Gastrocnemius medialis (tissue), 4 donors: ENCODE results near the gene SLC50A1.

Source experiments
- POLR2A ChIP-seq, 2 donors: fragments of 450-650 bp; IDR thresholded peaks; one replicate each; pipeline ENCODE4 v1.6.1; 2017; ENCODE audit warnings: antibody characterized with exemption in 2 of 2, mild to moderate bottlenecking in 2 of 2, moderate library complexity in 2 of 2
- TF ChIP-seq, protein P1 (sequence below), 5 experiments: fragments of 450-650 bp in 3 of 5; fragments of 200-600 bp in 2 of 5; sonication (generic) in 2 of 5; IDR thresholded peaks in 4 of 5; conservative IDR thresholded peaks in 1 of 5; 1 replicate in 4 of 5; 2 replicates in 1 of 5; pipeline ENCODE4 v1.5.1; 2016 to 2019; ENCODE audit warnings: antibody characterized with exemption in 5 of 5, mild to moderate bottlenecking in 3 of 5, moderate library complexity in 3 of 5

DNA sequence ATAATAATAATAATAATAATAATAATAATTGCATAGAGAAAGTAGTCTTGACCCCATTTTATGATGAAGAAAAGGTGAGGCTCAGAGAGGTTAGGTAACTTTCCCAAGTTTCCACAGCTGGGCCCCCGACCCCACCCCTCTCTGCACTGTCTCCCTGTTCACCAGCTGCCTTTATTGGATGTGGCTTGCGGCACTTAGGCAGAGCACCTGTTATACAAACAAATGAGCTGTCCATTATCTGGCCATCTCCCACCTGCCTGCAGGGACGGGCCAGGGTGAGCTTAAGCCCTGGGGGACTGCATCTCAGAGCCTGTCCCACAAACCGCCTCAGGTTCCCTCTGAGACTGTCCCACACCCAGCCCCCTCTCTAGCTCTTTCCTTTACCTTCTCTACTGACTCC lies 18.0 kb upstream of the SLC50A1 start:
- TF ChIP-seq POLR2A (IDR thresholded peaks at IDR 0.05): no peak
- TF ChIP-seq, protein P1, sequence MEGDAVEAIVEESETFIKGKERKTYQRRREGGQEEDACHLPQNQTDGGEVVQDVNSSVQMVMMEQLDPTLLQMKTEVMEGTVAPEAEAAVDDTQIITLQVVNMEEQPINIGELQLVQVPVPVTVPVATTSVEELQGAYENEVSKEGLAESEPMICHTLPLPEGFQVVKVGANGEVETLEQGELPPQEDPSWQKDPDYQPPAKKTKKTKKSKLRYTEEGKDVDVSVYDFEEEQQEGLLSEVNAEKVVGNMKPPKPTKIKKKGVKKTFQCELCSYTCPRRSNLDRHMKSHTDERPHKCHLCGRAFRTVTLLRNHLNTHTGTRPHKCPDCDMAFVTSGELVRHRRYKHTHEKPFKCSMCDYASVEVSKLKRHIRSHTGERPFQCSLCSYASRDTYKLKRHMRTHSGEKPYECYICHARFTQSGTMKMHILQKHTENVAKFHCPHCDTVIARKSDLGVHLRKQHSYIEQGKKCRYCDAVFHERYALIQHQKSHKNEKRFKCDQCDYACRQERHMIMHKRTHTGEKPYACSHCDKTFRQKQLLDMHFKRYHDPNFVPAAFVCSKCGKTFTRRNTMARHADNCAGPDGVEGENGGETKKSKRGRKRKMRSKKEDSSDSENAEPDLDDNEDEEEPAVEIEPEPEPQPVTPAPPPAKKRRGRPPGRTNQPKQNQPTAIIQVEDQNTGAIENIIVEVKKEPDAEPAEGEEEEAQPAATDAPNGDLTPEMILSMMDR (IDR thresholded peaks at IDR 0.05 in 4 of 5, conservative IDR thresholded peaks at IDR 0.05 in 1 of 5): no peak
